NB4 (cell line): ENCODE measurements around the gene BAIAP2.

Source experiments
- DNase-seq: peaks from one replicate; pipeline ENCODE4 v3.0.0; 2010; ENCODE audit warnings: low read depth
- H3K4me3 ChIP-seq: one replicate; pipeline ENCODE4 v1.5.1; 2011; ENCODE audit warnings: mild to moderate bottlenecking, low read depth, low read length, moderate library complexity
- MYC ChIP-seq: IDR thresholded peaks from 2 replicates; pipeline ENCODE4 v1.6.1; 2011; ENCODE audit warnings: low read depth, low read length
- POLR2A ChIP-seq: IDR thresholded peaks from 2 replicates; pipeline ENCODE4 v1.6.1; 2011; ENCODE audit warnings: mild to moderate bottlenecking; ENCODE audit not compliant: insufficient read length; ENCODE audit errors: extremely low read depth
- TF ChIP-seq, protein P1 (sequence below): IDR thresholded peaks from one replicate; pipeline ENCODE4 v1.5.1; 2012; ENCODE audit warnings: low read depth, low read length
- TF ChIP-seq, protein P2 (sequence below): IDR thresholded peaks from 2 replicates; pipeline ENCODE4 v1.6.1; 2011; ENCODE audit warnings: low read depth, low read length

Gene BAIAP2

DNA sequence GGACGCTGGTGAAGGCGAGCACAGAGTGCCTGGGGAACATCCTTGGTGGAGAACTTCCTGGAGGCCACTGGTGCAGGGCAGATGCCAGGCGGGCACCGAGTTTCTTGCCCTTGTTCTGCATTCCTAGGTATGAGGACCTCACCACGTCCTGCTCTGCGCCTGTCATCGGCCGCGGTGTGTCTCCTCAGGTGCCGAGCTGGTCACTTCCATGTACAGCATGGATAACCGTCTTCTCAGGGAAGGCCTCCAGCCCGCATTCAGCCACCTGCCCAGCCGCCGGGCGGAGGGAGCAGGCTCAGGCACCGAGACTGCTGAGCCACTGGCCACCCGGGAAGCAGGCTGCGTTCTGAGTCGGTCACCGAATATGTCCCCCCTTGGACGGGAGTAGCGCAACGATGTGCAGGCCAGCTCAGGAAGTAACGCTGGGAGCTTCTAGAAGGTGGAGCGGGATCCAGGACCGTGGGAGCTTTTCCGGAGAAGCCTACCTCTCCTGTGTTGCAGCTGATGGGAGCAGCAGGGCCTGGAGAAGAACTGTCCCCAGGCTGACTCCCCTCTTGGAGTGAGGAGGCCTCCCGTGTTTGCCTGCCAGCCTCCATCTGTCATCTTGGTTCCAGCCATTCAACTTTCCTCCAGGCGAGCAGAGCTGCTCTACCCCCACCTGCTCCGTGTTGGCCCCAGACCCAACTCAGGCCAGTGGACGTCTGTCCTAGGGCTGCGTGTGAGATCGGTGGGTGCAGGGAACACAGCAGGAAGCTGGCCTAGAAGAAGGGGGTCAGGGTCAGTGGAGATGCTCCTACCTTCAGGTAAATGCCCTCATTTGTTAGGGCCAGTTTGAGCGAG is 2.1 kb upstream of the BAIAP2 start:
- peak overlapping the region; percentile 62 for H3K4me3 ChIP-seq
- TF ChIP-seq, protein P1, sequence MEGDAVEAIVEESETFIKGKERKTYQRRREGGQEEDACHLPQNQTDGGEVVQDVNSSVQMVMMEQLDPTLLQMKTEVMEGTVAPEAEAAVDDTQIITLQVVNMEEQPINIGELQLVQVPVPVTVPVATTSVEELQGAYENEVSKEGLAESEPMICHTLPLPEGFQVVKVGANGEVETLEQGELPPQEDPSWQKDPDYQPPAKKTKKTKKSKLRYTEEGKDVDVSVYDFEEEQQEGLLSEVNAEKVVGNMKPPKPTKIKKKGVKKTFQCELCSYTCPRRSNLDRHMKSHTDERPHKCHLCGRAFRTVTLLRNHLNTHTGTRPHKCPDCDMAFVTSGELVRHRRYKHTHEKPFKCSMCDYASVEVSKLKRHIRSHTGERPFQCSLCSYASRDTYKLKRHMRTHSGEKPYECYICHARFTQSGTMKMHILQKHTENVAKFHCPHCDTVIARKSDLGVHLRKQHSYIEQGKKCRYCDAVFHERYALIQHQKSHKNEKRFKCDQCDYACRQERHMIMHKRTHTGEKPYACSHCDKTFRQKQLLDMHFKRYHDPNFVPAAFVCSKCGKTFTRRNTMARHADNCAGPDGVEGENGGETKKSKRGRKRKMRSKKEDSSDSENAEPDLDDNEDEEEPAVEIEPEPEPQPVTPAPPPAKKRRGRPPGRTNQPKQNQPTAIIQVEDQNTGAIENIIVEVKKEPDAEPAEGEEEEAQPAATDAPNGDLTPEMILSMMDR = no peak
- no peak for TF ChIP-seq POLR2A
- TF ChIP-seq, protein P2, sequence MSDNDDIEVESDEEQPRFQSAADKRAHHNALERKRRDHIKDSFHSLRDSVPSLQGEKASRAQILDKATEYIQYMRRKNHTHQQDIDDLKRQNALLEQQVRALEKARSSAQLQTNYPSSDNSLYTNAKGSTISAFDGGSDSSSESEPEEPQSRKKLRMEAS = no peak
- TF ChIP-seq MYC = no peak
- no peak for DNase-seq

- TF ChIP-seq, protein P2 = no peak
- TF ChIP-seq POLR2A (no peak), MYC (no peak)
- TF ChIP-seq, protein P1 = no peak
- peak overlapping the region; percentile 62 for H3K4me3 ChIP-seq
Observed at GRCh38 chr17:81033535-81034167, 1.3 kb upstream of the BAIAP2 start.

GRCh38 chr17:81034168-81034777 is 678 bp upstream of the BAIAP2 start:
- no peak for DNase-seq
- TF ChIP-seq, protein P2 = no peak
- TF ChIP-seq POLR2A (no peak), MYC (no peak)
- TF ChIP-seq, protein P1 = no peak
- peak overlapping the region; percentile 62 for H3K4me3 ChIP-seq

More at GRCh38 chr17:81033535-81034167, 1.3 kb upstream of the BAIAP2 start:
- DNase-seq = peak; percentile 52

- no peak for TF ChIP-seq MYC
- TF ChIP-seq, protein P2 = no peak
- TF ChIP-seq, protein P1 = no peak
- no peak for TF ChIP-seq POLR2A
- peak overlapping the region; percentile 44 for H3K4me3 ChIP-seq
- DNase-seq = peak; percentile 40
Observed at GRCh38 chr17:81035521-81036196, 708 bp downstream of the BAIAP2 start.

DNA sequence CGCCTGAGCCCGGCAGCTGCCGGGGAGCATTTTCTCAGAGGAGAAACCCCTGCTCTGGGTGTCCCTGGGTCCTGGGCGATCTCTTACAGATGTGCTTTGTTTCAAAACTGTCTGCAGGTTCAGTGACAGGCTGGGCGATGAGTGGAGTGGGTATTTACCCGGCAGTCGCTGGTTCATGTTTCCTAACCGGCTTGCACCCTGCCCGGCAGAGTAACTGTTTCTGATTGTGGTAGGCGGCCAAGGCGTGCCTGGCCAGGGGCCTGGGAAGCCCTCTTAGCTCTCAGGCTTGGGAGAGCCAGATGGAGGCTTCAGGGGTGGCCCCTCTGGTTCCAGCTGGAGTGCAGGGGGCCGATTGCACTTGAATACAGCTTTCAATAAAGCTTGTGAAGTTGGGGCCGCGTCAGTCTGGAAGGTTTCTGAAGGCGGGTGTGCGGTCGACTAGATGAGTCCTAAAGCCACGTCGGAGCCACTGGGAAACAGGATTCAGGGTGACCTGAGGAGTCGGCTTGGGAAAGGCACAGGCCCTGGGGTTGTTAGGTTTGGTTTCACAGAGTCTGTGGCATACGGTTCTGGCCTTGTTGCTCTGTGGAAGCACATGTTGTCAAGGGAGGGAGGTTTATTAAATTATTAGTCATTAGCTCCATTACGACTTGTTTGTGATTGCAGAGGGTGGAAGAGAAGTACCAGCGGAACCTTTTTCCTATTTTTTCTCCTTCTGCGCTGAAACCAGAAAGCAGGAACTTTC is 1.4 kb downstream of the BAIAP2 start:
- DNase-seq = no peak

More for the DNA sequence above, 1.4 kb downstream of the BAIAP2 start:
- no peak for TF ChIP-seq MYC
- TF ChIP-seq POLR2A = no peak
- TF ChIP-seq, protein P2 = no peak
- TF ChIP-seq, protein P1 = no peak
- H3K4me3 ChIP-seq = peak overlapping the region; percentile 44
